HuH-7 (cell line): ENCODE measurements around the gene PHLDB1.

Experiments
- DNase-seq: peaks from one replicate; pipeline ENCODE4 v3.0.0; 2011; ENCODE audit warnings: low spot score

PHLDB1 gene

GRCh38 chr11:118688851-118689502 is 81.6 kb downstream of the PHLDB1 start:
- DNase-seq: no peak

DNA sequence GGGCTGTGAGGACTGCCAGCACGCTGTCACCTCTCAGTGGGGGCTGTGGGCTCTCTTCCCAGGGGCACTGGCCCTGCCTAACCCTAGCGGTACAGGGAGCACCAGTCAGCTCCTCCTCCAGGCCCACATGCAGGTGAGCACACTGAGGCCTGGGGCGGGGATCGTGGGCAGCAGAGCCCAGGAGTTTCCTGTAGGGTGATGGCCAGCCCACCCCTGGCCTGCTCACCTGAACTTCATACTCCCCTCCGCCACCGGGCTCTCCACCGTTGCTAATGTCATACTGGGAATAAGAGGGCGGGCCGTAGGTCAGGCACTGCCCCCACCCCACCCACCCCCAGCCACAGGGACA is 82.1 kb downstream of the PHLDB1 start:
- no peak for DNase-seq

DNA sequence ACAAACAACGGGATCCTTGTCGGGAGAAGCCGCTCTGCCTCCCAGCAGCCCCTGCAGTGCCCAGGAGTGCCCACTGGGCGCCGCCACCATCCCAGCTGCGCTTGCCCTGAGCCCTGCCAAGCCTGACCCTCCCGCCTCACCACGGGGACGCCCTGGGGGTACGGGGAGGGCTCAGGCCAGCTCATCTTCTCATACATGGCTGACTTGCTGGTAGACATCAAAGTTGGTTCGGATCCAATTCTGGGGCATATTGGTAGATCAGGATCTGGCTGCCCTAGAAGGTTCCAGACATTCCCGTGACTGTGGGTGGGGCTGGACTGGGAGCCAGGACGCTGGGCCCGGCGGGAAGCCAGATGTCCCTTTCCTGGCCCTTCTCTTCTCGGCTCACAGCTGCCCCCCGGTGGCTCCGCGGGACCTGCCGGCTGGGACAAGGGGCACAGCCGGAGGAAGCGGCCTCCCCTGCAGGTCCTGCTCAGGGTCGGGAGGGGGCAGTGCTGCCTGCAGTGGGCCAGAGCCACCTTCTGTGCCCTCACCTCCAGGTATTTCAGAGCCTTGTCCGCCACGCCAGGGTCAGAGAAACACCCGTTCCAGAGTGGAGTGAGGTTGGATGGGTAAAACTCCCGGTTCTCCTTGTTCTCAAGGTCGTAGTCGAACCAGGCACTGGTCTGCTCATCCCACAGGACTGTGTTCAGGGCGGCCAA is 82.6 kb downstream of the PHLDB1 start:
- peak; percentile 93 for DNase-seq

DNA sequence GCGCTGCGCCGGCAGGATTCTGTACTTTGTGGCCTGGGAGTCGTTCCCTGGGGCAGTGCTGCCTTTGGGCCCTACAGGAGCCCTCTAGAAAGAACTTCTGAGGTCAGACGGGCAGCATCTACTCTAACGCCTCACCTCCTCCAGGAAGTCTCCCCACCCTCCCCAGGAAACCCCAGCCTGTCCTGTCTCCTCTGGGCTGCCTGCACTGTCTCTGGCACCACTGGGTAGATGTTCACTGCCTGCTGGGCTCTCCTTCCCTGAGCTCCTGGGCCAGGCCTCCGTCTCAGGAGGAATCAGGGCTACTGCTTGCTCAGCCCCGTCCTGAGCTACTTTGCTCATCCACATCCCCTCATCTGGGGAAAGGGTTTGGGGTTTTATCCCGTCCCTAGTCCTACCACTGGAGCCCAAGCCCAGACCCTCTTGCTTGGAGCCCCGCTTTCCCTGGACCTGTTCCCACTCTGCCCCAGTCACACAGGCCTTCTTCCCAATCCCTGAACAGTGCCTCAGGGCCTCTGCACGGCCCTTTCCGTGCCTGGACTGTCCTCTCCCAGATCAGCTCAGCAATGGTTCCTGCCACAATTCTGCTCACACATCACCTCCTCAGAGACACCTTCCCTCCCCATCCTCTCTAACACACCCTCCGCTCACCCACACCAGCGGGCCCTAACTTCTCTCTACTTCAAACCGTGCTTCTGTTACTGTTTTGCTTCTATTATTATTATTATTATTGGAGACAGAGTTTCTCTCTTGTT is 83.3 kb downstream of the PHLDB1 start:
- no peak for DNase-seq

DNA sequence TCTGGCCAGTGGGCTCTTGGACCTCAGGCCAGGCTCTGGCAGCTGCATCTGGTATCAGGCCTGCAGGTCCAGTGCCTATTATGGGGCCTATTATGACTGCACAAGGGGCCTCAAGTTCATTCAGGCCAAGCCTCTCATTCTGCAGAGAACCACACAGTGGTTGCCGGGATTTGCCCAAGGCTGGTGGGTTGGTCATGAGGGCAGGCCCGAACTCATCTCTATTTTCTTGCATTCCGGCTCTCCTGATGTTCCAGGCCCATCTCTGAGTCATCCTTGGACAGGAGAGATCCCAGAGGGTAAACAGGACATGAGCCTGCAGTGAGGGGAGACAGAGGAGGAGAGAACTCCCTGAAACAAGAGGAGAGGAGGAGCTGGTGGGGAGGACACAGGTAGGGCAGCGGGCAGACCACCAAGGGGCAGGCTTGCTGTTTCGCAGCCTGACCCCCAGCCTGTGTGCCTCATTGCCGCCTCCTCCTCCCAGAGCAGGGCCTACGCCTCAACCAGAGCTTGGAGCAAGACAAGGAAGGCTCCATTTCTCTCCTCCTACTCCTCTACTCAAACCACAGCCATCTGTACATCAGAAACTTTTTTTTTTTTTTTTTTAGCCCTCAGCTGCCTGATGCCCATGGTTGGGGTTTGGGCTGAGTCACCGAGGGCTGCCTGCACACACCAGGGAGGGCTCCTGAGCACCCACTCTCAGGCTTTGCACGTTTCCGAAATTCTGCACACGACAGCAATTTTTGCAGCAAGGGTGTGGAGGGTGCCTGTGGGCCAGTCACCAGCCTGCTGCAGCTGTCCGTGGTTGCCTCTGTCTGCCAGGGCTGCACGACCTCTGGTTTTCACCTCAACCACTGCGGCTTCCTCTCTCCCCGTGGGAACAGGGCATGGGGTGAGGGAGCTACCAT is 84.8 kb downstream of the PHLDB1 start:
- no peak for DNase-seq

GRCh38 chr11:118694185-118694584 is 86.8 kb downstream of the PHLDB1 start:
- no peak for DNase-seq

- no peak for DNase-seq
These were observed 87.4 kb downstream of the PHLDB1 start for GRCh38 chr11:118694771-118695170.

DNA sequence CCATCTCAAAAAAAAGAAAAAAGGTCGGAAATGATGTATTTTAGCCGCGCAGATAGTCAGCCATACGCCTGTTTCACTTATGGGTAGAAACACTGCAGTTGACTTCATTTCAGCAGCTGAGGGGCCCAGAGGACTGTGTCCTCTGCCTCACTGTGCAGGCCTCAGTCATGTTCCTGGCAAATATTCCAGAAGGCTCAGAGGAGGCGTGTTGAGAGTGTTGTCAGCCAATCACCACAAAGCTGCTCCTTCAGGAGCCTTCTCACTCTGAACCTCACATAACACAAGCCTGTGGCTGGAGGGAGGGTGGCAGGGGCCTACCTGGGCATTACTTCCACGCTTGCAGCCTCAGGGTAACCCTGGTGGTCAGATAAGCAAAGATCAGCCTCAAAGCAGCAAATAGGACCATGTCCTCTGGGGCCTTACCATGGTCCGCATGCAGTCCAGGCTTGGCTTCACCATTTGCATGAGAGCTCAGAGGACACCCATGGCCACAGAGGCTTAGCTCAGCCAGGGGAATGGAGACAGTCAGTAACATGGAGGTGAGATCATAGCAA is 89.3 kb downstream of the PHLDB1 start:
- no peak for DNase-seq

- DNase-seq: no peak
These were observed 89.9 kb downstream of the PHLDB1 start for GRCh38 chr11:118697346-118697745.

DNA sequence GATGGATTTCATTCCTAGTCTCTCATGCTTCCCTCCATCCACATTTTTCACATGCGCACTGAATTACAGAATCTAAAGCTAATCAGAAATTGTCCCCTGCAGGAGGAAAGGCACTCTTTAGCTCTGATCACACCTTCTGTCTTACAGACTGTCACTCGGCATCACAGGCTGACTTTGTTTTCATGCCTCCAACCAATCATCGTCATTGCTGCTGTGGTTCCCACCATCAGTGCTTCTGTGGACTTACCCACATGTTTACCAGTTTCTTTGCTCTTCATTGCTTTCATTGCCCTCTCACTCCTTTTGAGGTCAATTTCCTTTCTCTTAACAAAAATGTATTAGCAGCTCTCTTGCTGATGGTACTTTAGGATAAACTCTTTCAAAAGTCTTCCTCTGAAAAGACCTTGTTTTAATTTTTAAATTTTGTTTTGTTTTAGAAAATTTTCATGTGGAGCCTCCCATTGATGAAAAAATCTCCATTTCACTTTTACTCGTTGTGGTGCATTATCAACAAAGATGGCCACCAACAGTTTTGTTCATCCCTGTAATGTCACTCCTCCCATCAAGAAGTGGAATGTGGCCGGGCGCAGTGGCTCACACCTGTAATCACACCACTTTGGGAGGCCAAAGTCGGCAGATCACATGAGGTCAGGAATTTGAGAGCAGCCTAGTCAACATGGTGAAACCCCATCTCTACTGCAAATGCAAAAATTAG is 92.2 kb downstream of the PHLDB1 start:
- no peak for DNase-seq

DNA sequence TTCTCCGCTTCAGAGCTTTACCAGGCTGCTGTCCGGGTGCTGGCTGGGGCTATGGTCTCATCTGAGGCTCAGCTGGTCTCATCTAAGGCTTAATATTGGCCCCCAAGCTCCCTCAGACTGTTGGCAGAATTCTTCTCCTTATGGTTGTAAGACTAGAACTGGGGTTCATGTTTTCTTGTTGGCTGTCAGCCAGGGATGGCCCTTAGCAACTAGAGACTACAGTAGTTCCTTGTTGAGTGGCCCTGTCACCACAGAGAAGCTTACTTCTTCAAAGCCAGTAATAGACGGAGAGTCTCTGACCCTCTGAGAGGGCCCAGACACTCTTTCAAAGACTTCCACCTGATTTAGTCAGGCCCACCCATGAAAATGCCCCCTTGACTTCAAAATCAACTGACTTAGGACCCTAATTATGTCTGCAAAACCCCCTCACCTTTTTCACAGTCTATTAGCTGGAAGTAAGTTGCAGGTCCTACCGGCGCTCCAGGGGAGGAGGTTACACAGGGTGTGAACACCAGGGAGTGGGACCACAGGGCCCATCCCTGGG is 96.2 kb downstream of the PHLDB1 start:
- DNase-seq: no peak

- DNase-seq: no peak
These were observed 97.8 kb downstream of the PHLDB1 start for GRCh38 chr11:118705111-118705741.

- DNase-seq: no peak
These were observed 98.6 kb downstream of the PHLDB1 start for GRCh38 chr11:118705791-118706545.

DNA sequence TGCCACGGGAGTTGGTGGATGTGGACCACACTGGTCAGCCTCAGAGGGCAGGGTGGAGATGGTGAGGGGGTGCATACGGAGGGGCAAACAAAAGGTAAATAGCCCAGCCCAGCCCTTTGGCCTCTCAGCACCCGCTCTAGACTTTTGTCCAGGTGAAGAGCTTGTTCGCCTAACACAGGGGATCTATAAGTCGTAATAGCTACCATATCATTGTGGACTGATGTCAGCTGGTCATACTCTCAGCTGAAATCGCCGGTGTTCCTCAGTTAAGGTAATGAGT is 99.1 kb downstream of the PHLDB1 start:
- DNase-seq: no peak
